Hepatocyte (in vitro differentiated cells): Measurements from ENCODE around the gene SEC16B.

Experiments
- CTCF ChIP-seq: fragments of 200-600 bp; sonication (generic); IDR thresholded peaks from 2 replicates; pipeline ENCODE4 v1.5.1; 2016; ENCODE audit warnings: antibody characterized with exemption, mild to moderate bottlenecking; ENCODE audit not compliant: poor library complexity
- EZH2 ChIP-seq: fragments of 200-600 bp; sonication (generic); IDR thresholded peaks from 2 replicates; pipeline ENCODE4 v1.6.1; 2016; ENCODE audit warnings: antibody characterized with exemption, mild to moderate bottlenecking, borderline replicate concordance

- TF ChIP-seq CTCF: no peak
- TF ChIP-seq EZH2: no peak
Observed at GRCh38 chr1:177969825-177970371, at the start of gene SEC16B.
